SU-DHL-6 (cell line): ENCODE data around the gene SACM1L.

Experiments used
- EZH2phosphoT487 ChIP-seq: fragments of 200-600 bp; sonication (generic), shearing (Covaris generic); conservative IDR thresholded peaks from 2 replicates; pipeline ENCODE4 v1.6.1; 2018; ENCODE audit warnings: mild to moderate bottlenecking, antibody characterized with exemption, low read length, moderate library complexity, mixed read lengths
- TF ChIP-seq, protein P1 (sequence below): fragments of 200-600 bp; sonication (generic); IDR thresholded peaks from one replicate; pipeline ENCODE4 v1.5.1; 2017; ENCODE audit warnings: antibody characterized with exemption, mild to moderate bottlenecking, low read length, moderate library complexity; ENCODE audit not compliant: insufficient read depth, poor library complexity, severe bottlenecking

GRCh38 chr3:45654397-45654944 lies 34.7 kb upstream of the SACM1L start:
- TF ChIP-seq EZH2phosphoT487: no peak
- TF ChIP-seq, protein P1, sequence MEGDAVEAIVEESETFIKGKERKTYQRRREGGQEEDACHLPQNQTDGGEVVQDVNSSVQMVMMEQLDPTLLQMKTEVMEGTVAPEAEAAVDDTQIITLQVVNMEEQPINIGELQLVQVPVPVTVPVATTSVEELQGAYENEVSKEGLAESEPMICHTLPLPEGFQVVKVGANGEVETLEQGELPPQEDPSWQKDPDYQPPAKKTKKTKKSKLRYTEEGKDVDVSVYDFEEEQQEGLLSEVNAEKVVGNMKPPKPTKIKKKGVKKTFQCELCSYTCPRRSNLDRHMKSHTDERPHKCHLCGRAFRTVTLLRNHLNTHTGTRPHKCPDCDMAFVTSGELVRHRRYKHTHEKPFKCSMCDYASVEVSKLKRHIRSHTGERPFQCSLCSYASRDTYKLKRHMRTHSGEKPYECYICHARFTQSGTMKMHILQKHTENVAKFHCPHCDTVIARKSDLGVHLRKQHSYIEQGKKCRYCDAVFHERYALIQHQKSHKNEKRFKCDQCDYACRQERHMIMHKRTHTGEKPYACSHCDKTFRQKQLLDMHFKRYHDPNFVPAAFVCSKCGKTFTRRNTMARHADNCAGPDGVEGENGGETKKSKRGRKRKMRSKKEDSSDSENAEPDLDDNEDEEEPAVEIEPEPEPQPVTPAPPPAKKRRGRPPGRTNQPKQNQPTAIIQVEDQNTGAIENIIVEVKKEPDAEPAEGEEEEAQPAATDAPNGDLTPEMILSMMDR: no peak
